HG02610 (cell line): ENCODE measurements around the gene PIEZO1.

ENCODE experiments used
- ATAC-seq: cut with Tn5 transposase; IDR thresholded peaks from one replicate; pipeline ENCODE4 v1.9.1; 2021; ENCODE audit warnings: mild to moderate bottlenecking, moderate library complexity; ENCODE audit not compliant: unreplicated experiment

The PIEZO1 gene

DNA sequence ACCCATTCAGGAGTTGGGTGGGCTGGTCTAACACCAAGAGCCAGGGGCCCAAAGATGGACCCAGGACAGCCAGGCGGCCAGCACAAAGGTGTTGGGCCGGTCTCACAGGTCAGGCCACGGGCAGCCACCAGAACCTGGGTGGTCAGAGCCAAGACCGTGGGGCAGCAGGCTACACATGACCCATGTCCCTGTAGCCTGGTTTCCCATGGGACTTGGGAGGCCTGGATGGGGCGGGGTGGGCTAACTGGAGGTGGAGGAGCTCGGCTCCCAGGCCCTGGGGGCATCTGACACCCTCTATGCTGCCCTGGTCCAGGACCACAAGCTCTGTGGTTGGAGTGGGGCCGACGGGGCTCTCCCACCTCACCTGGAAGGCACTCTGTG is 61.5 kb downstream of the PIEZO1 start:
- ATAC-seq, result no peak

DNA sequence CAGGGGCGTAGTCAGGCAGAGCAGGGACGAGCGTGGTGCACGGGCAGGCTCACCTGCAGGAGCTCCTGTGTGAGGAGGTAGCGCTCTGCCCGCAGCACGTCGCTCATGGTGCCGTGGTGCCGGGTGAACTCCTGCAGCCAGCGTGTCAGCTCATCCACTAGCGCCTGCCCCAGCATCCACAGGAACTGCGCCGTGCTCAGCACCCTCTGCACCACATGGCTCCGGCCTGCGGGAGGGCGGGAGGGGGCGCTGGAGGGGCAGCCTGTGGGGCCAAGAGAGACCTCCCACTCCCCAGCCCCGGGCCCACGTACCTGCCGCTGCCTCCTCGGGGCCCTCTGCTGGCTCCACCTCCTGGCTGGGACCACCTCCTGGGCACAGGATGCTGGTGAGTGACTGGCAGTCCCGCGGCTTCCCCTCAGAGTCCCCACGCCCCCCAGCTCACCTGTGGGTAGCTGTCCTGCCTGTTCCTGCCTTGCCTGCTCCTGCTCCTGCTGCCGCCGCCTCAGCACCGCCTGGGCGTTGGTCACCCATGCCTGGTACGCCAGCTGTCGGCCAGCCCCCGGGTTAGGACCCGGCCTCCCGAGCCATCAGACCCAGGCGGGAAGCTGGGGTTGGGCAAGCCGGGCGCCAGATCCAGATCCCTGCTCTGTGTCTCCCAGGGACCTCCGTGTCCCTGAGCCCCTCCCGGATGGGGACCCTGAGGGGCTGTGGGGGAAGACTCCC is 62.1 kb downstream of the PIEZO1 start:
- no peak for ATAC-seq

DNA sequence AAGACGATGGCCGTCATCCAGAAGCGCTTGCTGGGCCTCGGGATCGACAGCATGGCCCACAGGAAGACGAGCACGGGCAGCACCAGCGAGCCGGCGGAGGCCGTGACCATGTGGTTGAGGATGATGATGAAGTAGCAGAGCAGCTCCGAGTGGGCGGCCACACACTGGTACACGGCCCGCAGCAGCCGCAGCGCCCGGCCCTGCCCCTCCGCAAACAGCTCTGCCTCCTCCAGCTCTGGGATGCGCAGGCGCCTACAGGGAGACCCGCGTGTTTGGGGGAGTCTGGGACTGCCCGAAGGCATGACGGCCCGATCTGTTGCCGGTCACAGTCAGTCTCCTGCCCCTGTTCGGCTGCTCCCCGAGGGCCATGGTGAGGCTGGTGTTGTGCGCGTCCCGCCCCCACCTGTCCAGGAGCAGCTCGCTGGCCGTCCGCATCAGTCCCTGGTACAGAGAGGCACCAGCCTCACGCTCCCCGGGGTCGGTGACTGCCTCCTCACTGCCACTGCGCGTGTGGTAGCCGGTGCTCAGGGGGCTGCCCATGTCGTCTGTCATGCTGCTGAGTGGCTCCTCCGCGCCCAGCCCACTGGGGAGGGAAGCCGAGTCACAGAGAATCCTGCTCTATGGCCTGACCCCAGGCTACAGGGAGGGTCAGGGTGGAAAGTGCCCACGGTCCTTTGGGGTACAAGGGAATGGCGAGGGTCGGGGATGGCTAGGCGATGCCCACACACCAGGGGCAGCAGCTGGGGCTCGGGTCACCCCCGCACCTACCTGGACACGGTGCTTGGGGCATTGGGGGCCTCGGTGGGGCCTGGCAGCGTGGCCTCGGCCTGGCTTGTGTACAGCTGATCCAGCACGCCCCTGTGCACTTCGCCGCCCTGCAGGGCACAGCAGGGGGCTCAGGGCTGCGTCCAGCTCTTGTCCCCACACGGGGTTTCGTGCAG is 62.9 kb downstream of the PIEZO1 start:
- ATAC-seq, result no peak

DNA sequence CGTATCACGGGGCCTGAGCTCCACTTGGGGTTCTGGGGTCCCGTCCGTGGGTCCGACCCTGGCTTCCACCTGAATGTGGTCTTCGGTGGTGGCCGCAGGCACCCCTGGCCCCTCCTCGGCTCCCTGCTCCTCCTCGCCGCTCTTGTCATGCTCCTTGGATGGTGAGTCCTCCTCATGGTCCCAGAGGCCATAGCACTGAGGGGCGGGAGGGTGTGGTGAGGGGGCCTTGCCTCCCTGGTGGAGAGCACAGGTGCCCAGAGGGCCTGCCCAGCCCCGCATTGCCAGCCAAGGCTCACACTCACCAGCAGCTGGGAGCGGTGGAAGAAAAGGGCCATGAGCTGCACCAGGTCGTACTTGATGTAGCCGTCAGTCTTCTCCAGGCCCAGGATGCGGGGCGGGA is 63.8 kb downstream of the PIEZO1 start:
- ATAC-seq, result no peak

DNA sequence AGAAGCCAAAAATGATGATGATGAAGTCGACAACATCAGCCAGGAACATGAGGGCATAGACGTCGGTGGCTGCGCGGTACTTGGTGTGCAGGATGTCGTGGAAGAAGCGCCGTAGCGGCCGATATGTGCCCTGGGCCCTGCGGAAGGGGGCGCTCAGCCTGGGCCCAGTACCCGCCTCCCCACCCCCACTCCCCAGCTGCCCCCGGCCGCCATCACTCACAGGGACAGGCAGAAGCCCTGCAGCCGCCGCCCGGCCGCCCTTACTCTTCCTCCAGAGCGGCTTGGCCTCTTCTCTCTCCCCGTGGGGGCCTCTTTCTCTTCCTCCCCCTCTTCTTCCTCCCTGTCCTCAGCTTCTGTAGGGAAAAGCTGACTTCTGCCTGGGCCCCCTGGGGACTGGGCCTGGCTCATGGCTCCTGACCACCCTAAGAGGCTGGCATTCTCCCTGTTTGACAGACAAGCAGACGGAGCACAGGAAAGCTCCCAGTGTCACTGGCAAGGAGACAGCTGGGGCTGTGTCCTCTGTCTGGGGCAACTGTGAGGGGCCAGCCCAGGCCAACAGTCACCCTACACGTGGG is 64.5 kb downstream of the PIEZO1 start:
- ATAC-seq, result no peak

DNA sequence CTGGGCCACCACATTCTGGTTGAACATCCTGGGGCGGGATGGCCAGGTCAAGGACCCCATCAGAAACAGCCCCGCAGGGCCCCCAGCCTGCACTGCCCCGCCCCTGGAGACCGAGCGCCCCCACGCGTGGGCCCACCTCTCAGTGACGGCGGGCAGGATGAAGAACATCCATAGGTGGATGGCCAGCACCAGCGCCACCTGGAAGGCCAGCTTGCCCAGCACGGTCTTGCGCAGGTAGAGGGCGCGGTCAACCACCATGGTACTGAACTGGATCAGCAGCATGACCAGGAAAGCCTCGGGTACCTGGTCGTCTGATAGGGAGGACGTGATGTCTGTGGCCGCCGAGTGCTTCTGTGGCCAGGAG is 65.1 kb downstream of the PIEZO1 start:
- ATAC-seq, result no peak

DNA sequence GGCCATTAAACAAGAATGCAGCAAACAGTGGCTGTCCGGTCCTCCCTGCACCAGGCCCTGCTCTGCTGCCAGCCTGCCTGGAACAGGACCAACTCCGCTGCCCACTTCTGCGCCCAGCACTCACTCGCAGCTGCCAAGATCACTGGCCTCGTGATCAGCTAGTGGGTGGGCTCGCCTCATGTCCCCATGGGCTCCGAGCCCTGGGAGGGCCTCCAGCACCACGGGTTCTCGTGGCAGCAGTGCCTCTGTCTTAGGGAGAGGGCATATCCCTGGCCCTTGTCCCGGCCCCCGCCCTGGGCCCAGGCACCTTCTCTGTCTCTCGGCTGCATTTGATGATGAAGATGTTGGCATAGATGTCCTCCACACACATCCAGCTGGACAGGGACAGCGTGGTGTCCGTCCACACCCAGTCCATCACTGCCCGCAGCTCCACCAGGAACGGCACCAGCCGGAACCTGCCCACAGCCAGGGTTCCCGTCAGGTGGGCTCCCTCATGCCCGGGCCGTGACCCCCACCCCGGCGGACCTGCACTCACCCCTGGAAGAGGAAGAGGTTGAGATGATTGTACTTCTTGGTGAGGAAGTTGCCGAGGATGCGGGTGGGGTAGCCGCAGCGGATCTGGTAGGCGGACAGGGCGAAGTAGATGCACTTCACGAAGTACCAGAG is 65.6 kb downstream of the PIEZO1 start:
- ATAC-seq, result no peak

DNA sequence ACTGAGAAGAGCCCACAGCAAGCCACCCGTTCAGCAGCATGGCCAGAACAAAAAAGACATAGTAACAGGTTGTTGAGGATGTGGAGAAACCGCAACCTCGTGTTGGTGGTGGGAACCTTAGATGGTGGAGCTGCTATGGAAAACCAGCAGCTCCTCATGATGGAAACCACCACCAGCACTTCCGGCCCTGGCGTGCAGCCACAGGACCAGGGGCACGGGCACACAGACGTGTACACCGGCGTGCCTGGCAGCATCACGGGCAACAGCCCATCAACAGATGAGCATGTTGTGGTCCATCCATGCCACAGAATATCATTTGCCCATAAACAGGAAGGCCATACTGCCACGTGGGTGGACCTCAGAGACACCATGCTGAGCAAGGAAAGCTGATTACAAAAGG is 66.8 kb downstream of the PIEZO1 start:
- no peak for ATAC-seq

DNA sequence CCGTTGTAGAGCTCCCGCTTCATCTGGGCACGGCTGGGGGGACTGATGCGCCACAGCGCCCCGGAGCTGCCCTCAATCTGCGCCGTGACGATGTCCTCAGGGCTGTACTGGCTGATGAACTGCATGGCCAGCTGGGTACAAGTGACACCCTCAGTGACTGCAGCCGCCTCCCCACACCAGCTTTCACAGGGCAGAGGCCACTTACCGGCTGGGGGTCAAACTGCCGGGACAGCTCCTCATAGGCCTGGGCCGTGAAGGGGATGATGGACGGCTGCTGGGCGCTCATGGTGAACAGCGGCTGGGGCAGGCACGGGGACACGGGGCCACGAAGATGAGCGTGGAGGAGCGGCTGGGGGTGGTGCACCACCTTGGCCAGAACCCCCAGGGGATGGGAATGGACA is 68.4 kb downstream of the PIEZO1 start:
- ATAC-seq, result no peak

DNA sequence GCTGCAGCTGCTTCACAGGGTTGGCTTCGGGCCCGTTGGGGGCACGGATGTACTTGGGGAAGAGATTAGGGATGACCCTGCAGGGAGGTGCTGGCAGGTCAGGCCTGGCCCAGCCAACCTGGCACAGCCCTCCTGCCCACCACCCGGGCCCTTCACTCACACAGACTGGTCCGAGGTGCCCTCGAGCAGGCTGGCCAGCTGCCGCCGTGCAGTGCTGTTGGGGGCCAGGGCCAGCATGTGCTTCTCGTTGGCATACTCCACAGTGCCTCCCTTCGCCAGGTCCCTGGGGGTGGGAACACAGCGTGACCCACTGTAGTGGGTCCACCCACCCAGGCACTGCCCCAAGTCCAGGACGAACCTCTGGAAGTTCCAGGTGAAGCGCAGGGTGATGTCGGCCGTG is 68.8 kb downstream of the PIEZO1 start:
- ATAC-seq, result no peak

DNA sequence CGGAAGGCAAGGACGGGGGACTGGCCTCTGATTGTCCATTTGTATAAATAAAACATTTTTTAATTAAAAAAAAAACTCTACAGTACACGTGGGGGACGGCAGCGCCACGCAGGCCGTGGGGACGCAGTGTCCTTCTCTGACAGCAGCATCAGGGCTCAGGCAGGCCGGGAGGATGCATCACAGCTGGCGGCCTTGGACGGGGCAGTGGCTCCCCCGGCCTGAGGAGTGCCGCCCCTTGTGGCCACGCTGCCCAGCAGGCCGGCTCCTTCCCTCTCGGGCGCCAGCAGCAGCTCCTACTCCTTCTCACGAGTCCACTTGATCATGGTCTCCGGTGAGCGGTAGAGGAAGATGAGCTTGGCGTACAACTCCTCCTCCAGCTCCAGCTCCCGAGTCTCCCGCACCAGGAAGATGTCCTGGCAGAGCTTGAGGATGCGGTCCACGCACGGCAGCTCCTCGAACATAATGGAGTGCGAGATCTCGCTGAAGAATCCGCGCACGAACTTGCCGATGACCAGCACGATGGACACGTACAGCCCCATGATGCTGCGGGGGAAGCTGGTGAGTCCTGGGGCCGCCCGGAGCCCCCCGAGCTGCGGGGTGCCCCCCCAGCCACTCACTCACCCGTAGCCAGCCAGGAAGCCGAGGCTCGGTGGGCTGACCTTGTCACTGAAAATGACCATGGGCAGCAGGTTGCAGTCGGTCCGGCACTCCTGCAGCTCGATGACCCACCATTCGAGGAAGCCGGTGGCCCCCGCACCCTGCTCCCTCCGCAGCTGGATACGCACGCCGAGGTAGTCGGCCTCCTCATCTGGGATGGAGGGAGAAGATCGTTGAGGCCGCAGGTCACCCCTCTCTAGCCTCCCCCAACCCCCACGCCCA is 69.5 kb downstream of the PIEZO1 start:
- no peak for ATAC-seq

DNA sequence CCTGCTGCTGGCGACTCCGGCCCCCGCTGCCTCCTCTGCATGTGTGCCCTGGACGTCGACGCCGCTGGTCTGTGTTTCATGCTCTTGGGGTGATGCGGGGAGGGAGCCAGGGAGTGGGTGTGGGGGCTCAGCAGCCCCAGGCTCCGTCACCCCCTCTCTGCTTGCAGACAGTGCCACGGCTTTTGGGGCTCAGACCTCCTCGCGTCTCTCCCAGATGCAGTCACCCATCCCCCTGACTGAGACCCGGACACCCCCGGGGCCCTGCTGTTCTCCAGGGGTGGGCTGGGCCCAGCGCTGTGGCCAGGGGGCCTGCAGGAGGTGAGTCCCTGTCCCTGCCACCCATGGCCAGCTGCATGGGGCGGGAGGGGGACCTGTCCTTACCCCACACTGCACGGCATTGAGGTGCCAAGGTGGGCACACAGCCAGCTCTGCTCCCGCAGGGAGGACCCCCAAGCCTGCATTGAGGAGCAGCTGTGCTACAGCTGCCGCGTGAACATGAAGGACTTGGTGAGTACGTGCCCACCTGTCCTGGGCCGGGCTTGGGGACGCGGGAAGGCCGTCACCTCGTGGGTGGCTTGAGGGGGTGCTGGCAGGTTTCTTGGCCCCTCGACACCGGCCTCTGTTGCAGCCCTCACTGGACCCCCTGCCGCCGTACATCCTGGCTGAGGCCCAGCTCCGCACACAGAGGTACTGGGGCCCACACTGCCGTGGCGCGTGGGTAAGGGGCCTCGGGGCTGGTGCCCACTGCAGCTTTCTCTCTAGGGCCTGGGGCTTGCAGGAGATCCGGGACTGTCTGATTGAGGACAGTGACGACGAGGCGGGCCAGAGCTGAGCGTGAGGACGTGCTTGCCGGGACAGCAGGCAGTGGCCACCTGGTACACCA is 70.4 kb downstream of the PIEZO1 start:
- ATAC-seq, result no peak

DNA sequence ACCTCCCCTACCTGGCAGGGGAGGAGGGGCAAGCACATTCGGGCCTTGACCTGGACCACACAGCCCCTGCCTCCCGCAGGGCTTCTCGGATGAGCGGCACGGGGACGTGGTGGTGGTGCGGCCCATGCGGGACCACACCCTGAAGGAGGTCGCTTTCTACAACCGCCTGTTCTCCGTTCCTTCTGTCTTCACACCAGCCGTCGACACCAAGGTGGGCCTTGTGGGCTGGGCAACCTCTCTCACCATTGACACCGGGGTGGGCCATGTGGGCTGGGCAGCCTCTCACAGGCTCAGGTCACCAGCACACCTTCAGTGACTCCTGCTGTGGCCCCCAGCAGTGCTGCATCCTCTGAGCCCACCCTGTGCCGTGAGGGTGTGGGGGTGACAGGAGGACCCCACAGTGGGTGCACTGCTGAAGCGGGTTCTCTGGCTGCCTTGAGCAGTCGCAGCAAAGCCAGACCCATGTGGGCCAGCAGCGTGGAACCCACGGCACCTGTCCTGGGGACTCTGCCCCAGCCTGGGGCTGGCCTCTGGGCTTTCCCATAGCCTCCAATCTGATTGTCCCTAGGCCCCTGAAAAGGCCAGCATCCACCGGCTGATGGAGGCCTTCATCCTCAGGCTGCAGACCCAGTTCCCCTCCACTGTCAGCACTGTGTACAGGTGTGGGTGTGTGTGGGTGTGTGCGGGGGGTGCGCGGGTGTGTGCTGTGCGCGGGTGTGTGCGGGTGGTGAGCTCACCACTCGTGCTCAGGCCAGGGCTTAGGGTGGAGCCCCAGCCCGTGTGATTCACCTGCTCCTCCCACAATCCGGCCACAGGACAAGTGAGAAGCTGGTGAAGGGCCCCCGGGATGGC is 71.2 kb downstream of the PIEZO1 start:
- no peak for ATAC-seq

DNA sequence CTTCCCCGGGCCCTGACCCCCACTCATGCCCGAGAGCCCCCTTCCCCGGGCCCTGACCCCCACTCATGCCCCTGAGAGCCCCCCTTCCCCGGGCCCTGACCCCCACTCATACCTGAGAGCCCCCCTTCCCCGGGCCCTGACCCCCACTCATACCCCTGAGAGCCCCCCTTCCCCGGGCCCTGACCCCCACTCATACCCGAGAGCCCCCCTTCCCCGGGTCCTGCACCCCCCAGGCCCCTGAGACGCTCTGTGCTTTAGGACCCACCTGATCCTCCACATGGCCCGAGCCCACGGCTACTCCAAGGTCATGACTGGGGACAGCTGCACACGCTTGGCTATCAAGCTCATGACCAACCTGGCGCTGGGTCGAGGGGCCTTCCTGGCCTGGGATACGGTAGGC is 72.0 kb downstream of the PIEZO1 start:
- ATAC-seq, result no peak

DNA sequence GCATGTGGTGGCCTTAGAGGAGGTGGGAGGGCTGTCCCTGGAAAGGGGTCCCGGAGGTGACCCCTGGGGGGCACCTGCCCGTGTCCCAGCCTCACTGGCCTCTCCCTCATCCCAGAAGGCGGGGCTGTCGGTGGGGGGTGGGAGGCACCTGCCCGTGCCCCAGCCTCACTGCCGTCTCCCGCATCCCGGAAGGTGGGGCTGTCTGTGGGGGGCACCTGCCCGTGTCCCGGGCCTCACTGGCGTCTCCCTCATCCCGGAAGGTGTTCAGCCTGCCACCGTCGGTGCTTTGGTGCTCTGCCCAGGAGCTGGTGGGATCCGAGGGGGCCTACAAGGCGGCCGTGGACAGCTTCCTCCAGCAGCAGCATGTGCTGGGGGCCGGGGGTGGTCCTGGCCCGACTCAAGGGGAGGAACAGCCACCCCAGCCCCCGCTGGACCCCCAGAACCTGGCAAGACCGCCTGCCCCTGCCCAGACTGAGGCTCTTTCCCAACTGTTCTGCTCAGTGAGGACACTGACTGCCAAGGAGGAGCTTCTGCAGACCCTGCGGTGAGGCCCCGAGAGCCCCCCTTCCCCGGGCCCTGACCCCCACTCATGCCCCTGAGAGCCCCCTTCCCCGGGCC is 72.5 kb downstream of the PIEZO1 start:
- ATAC-seq, result no peak

DNA sequence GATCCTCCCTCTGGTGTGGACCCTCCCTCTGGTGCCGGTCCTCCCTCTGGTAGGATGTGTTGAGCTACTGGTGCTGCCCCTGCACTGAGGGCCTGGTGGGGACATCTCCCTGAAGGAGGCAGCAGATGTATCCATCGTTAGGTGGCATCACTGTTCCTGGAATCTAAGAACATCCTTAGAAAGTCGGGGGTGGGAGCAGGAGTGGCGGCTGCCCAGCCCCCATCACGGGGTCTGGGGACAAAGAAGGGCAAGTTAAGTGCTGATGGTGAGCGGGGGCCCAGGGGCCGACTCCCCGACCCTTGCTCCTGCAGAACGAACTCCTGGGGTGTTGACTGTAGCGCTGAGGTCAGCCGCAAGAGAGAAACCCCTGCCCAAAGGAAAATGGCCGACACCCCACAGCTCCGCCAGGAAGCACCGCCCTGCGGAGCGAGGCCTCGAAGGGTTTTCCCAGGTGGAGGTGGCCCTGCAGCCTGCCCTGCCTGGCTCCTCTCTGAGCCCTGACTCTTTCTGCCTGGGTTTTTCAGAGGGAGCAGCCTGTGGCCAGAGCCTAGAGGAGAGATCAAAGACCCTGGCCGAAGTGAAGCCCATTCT is 73.2 kb downstream of the PIEZO1 start:
- no peak for ATAC-seq

DNA sequence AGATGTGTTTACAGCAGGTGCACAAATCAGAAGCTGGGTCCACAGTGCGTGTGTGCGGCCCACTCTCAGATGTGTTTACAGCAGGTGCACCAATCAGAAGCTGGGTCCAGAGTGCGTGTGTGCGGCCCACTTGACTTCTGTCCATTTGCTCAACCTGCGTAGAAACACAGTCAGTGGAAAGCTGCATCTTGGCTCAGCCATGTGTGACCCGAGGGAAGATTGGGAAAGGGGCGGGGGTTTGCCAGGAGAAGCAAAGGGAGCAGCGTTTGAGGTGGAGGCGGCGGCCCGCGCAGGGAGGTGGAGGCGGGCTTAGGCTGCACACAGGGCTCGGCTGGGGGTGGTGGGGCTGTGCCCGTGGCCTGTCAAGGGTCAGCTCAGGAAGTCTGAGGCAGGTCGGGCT is 74.5 kb downstream of the PIEZO1 start:
- no peak for ATAC-seq
